ENCODE measurements around the gene SLAMF1. TPM values are rescaled to one million over a fixed set of nuclear protein-coding genes. Genes with fewer than 3 reads are reported as not detected.

Gene SLAMF1
- total and polyA plus RNA-seq, 12 donors = 0.07 to 1.6 (median 0.26) TPM; not detected in 2

- Histone ChIP-seq H3K36me3 (replicated peaks in 1 of 2) (no peaks in the 10 kb centered on the region), H3K27ac (no peak overlapping the region), H3K4me3 (no peak overlapping the region), H3K4me1 (replicated peaks in 1 of 2) (no peaks in the 10 kb centered on the region), H3K27me3 (no peaks in the 10 kb centered on the region), H3K9me3 (replicated peaks in 1 of 3) (no peaks in the 10 kb centered on the region)
- intact Hi-C loops (cut with DNase I) = no loop called here
- WGBS, 4 donors = 90 to 100% (median 94%) methylated on average over 3 of the region's 3 CpGs
- no peak for DNase-seq
- TF ChIP-seq POLR2A (IDR thresholded peaks at IDR 0.05) = no peak
- no peak for TF ChIP-seq CTCF (IDR thresholded peaks at IDR 0.05)
These were observed 35.0 kb upstream of the SLAMF1 start for GRCh38 chr1:160681891-160682140.

- WGBS, 4 donors = 45 to 56% (median 50%) methylated on average over 8 to 10 of the region's 10 CpGs
- intact Hi-C loops (cut with DNase I) = no loop called here
- Histone ChIP-seq H3K4me3 (no peak overlapping the region), H3K4me1 (replicated peaks in 1 of 2) (no peaks in the 10 kb centered on the region), H3K9me3 (replicated peaks in 1 of 3) (no peaks in the 10 kb centered on the region), H3K27ac (no peak overlapping the region), H3K27me3 (no peaks in the 10 kb centered on the region), H3K36me3 (replicated peaks in 1 of 2) (no peaks in the 10 kb centered on the region)
- TF ChIP-seq POLR2A (IDR thresholded peaks at IDR 0.05) = no peak
- TF ChIP-seq CTCF (IDR thresholded peaks at IDR 0.05) = peak in 5 of 6 experiments; percentile 27 to 60 (median 50)
- DNase-seq = peak; percentile 26 to 74 (median 49)
These were observed 34.4 kb upstream of the SLAMF1 start for GRCh38 chr1:160681066-160681890.

GRCh38 chr1:160680399-160680798 is 33.6 kb upstream of the SLAMF1 start:
- 88 to 90% (median 89%) methylated on average over 8 of the region's 8 CpGs for WGBS, 4 donors
- intact Hi-C loops (cut with DNase I) = no loop called here

GRCh38 chr1:160679893-160680292 is 33.0 kb upstream of the SLAMF1 start:
- H3K27ac ChIP-seq = no peak overlapping the region
- H3K36me3 ChIP-seq (replicated peaks in 1 of 2) = no peaks in the 10 kb centered on the region
- WGBS, 4 donors = 66 to 83% (median 76%) methylated on average over 3 of the region's 3 CpGs
- no peaks in the 10 kb centered on the region for H3K4me1 ChIP-seq (replicated peaks in 1 of 2)
- DNase-seq = no peak
- intact Hi-C loops (cut with DNase I) = loop anchor here in 1 of 2 donors (10.0 kb wide), 2 partner anchors 65 to 275 kb away; partner anchors contain the start of gene ITLN2
- H3K27me3 ChIP-seq = no peaks in the 10 kb centered on the region
- no peaks in the 10 kb centered on the region for H3K9me3 ChIP-seq (replicated peaks in 1 of 3)
- TF ChIP-seq CTCF (IDR thresholded peaks at IDR 0.05) (no peak), POLR2A (IDR thresholded peaks at IDR 0.05) (no peak)
- H3K4me3 ChIP-seq = no peak overlapping the region

More at GRCh38 chr1:160680399-160680798, 33.6 kb upstream of the SLAMF1 start:
- no peaks in the 10 kb centered on the region for H3K4me1 ChIP-seq (replicated peaks in 1 of 2)
- H3K27ac ChIP-seq = no peak overlapping the region
- H3K36me3 ChIP-seq (replicated peaks in 1 of 2) = no peaks in the 10 kb centered on the region
- TF ChIP-seq CTCF (IDR thresholded peaks at IDR 0.05) = no peak
- no peak overlapping the region for H3K4me3 ChIP-seq
- no peak for DNase-seq
- no peaks in the 10 kb centered on the region for H3K27me3 ChIP-seq
- H3K9me3 ChIP-seq (replicated peaks in 1 of 3) = no peaks in the 10 kb centered on the region

All from adrenal gland (tissue), 12 donors.